ENCODE measurements around the gene POLR3C. TPM values are rescaled to one million over a fixed set of nuclear protein-coding genes. Genes with fewer than 3 reads are reported as not detected.

POLR3C gene
- total and polyA plus RNA-seq, 2 of the 13 experiments (the other 11 are each of a cell fraction or from before 2014, with no cell fraction given): 15.5 to 24.3 TPM

GRCh38 chr1:145788580-145788979 is 35.4 kb upstream of the POLR3C start (continued):
- TF ChIP-seq ZNF318 (CRISPR knock-in tag; IDR thresholded peaks at IDR 0.05): no peak
- no peak for TF ChIP-seq SIN3A (IDR thresholded peaks at IDR 0.05; ENCODE audit: borderline replicate concordance, low read depth, low read length)
- no peak for TF ChIP-seq PAX8 (CRISPR knock-in tag; IDR thresholded peaks at IDR 0.05; ENCODE audit: borderline replicate concordance)
- TF ChIP-seq TERF1 (CRISPR knock-in tag; IDR thresholded peaks at IDR 0.05): no peak
- TF ChIP-seq ZNF549 (CRISPR knock-in tag; IDR thresholded peaks at IDR 0.05): no peak
